ENCODE data around the gene CD53. TPM values are rescaled to one million over a fixed set of nuclear protein-coding genes. Genes with fewer than 3 reads are reported as not detected.

Gene CD53
- total and polyA plus RNA-seq, 9 of the 15 experiments (the other 6 are each of a cell fraction or from before 2014, with no cell fraction given), result 63.5 to 220 (median 131) TPM

DNA sequence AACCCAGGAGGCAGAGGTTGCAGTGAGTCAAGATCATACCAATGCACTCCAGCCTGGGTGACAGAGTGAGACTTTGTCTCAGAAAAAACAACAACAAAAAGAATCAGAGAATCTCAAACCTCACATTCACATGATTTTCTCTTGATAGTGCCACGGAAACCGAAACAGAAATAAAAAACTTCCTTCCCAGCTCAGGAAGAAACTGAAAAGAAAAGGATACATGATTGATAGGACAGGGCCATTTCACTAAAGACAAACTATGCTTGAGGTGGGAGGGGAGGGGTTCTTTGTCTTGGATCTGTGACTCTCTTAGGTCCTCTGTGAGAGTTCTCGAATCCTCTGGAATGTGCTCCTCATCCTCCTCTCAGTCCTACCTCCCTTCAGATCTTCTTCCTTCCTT, 19.8 kb upstream of the CD53 start (continued):
- no peak for TF ChIP-seq PCBP1 (IDR thresholded peaks at IDR 0.05; ENCODE audit: low read depth, low read length, poor library complexity, severe bottlenecking)
- TF ChIP-seq KDM1A (IDR thresholded peaks at IDR 0.05), result no peak
- TF ChIP-seq ZNF41 (CRISPR knock-in tag; conservative IDR thresholded peaks at IDR 0.05), result no peak
- TF ChIP-seq, protein P1, sequence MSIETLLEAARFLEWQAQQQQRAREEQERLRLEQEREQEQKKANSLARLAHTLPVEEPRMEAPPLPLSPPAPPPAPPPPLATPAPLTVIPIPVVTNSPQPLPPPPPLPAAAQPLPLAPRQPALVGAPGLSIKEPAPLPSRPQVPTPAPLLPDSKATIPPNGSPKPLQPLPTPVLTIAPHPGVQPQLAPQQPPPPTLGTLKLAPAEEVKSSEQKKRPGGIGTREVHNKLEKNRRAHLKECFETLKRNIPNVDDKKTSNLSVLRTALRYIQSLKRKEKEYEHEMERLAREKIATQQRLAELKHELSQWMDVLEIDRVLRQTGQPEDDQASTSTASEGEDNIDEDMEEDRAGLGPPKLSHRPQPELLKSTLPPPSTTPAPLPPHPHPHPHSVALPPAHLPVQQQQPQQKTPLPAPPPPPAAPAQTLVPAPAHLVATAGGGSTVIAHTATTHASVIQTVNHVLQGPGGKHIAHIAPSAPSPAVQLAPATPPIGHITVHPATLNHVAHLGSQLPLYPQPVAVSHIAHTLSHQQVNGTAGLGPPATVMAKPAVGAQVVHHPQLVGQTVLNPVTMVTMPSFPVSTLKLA (conservative IDR thresholded peaks at IDR 0.05), result no peak

DNA sequence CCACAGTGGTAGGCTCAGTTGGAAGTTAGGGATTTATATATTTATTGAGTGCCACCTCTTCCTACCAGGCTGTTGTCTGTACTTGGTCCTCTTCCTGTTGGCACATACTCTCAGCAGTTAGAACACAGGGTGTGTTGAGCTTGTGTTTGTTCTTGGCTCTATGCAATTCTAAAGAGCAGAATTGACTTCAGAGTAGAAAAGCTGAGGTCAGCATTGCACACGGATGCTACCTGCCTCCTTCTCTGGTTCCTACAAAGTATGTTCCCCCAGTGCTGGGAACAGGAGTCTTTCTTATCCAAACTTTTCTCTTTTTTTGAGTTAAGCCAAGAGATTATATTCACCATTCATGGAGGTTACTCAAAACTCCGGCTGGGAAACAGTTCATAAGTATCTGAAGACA, 16.5 kb upstream of the CD53 start:
- WGBS (ENCODE audit: insufficient coverage, low coverage, missing lambda C conversion rate), result 29% methylated on average over 2 of the region's 2 CpGs
- TF ChIP-seq ZNF707 (CRISPR knock-in tag; conservative IDR thresholded peaks at IDR 0.05), result no peak
- TF ChIP-seq MAFF (IDR thresholded peaks at IDR 0.05; ENCODE audit: low read length), result peak; percentile 63
- TF ChIP-seq ZSCAN29 (IDR thresholded peaks at IDR 0.05), result no peak
- no peak for TF ChIP-seq CHCHD3 (CRISPR knock-in tag; IDR thresholded peaks at IDR 0.05)
- TF ChIP-seq, protein P2, sequence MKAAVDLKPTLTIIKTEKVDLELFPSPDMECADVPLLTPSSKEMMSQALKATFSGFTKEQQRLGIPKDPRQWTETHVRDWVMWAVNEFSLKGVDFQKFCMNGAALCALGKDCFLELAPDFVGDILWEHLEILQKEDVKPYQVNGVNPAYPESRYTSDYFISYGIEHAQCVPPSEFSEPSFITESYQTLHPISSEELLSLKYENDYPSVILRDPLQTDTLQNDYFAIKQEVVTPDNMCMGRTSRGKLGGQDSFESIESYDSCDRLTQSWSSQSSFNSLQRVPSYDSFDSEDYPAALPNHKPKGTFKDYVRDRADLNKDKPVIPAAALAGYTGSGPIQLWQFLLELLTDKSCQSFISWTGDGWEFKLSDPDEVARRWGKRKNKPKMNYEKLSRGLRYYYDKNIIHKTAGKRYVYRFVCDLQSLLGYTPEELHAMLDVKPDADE (conservative IDR thresholded peaks at IDR 0.05; ENCODE audit: control insufficient read depth, low read depth, low read length), result no peak
- TF ChIP-seq ZNF507 (tag; conservative IDR thresholded peaks at IDR 0.05), result no peak
- no peak for TF ChIP-seq SMARCB1 (IDR thresholded peaks at IDR 0.05; ENCODE audit: insufficient read length, low read depth)
- TF ChIP-seq, protein P3, sequence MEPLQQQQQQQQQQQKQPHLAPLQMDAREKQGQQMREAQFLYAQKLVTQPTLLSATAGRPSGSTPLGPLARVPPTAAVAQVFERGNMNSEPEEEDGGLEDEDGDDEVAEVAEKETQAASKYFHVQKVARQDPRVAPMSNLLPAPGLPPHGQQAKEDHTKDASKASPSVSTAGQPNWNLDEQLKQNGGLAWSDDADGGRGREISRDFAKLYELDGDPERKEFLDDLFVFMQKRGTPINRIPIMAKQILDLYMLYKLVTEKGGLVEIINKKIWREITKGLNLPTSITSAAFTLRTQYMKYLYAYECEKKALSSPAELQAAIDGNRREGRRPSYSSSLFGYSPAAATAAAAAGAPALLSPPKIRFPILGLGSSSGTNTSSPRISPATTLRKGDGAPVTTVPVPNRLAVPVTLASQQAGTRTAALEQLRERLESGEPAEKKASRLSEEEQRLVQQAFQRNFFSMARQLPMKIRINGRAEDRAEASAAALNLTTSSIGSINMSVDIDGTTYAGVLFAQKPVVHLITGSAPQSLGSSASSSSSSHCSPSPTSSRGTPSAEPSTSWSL (CRISPR knock-in tag; IDR thresholded peaks at IDR 0.05; ENCODE audit: borderline replicate concordance), result no peak
- no peak for TF ChIP-seq PURB (CRISPR knock-in tag; IDR thresholded peaks at IDR 0.05; ENCODE audit: low read depth)
- TF ChIP-seq, protein P4, sequence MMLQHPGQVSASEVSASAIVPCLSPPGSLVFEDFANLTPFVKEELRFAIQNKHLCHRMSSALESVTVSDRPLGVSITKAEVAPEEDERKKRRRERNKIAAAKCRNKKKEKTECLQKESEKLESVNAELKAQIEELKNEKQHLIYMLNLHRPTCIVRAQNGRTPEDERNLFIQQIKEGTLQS (IDR thresholded peaks at IDR 0.05), result no peak
- TF ChIP-seq, protein P4 (CRISPR knock-in tag; conservative IDR thresholded peaks at IDR 0.05), result no peak
- TF ChIP-seq MAFK (IDR thresholded peaks at IDR 0.05; ENCODE audit: low read length), result peak; percentile 60
- peak; percentile 47; the same call in 1 of the 2 replicates for TF ChIP-seq ZNF316 (IDR thresholded peaks at IDR 0.05)
- no peak for TF ChIP-seq GABPB1 (CRISPR knock-in tag; IDR thresholded peaks at IDR 0.05)
- TF ChIP-seq PPARD (CRISPR knock-in tag; IDR thresholded peaks at IDR 0.05), result no peak

More for the DNA sequence above, 16.5 kb upstream of the CD53 start:
- DNase-seq (ENCODE audit: extremely low read depth in 1 of 4, low spot score in 3 of 4), result no peak
- H3K4me1 ChIP-seq (replicated peaks in 1 of 2; ENCODE audit: control insufficient read depth in 2 of 2, insufficient read depth in 2 of 2, low read length in 2 of 2), result peaks cover 2 to 14% of the 10 kb centered on the region in 2 experiments; a peak in 4 of 5 replicates
- CTCF ChIA-PET (ENCODE audit: low intra/inter-chr PET ratio), result no interaction called here
- no peak for FAIRE-seq
- H2AFZ ChIP-seq (ENCODE audit: low read depth, low read length), result no peak overlapping the region
- POLR2A ChIA-PET, result interaction anchor here (1.6 kb wide), 1 partner anchor 9 kb away, joined by 3 read pairs; no protein-coding TSS in a partner anchor
- H3K9ac ChIP-seq (ENCODE audit: insufficient read depth in 1 of 2, low read depth in 2 of 2, low read length in 2 of 2), result no peak overlapping the region
- no peaks in the 10 kb centered on the region for H3K9me3 ChIP-seq (replicated peaks; ENCODE audit: control insufficient read depth, insufficient read depth, low read depth, low read length)
- no peaks in the 10 kb centered on the region for H4K20me1 ChIP-seq (replicated peaks; ENCODE audit: control insufficient read depth, insufficient read depth, low read length)
- H3K36me3 ChIP-seq (ENCODE audit: control insufficient read depth, insufficient read depth, low read length), result no peaks in the 10 kb centered on the region
- H3K4me3 ChIP-seq, result no peak overlapping the region
- BruUV-seq (replicated peaks), result no TSS peak
- peaks cover 0 to 11% of the 10 kb centered on the region in 2 experiments; a peak in 4 of 5 replicates for H3K27me3 ChIP-seq (ENCODE audit: control insufficient read depth in 2 of 2, insufficient read depth in 2 of 2, low read length in 2 of 2)
- no peaks in the 10 kb centered on the region for H3K9me1 ChIP-seq (ENCODE audit: control insufficient read depth, insufficient read depth, low read length)
- no peak overlapping the region for H3K27ac ChIP-seq (ENCODE audit: extremely low read depth, low read depth, low read length)
- H3K79me2 ChIP-seq (ENCODE audit: control insufficient read depth, insufficient read depth, low read length), result no peaks in the 10 kb centered on the region
- no peak for ATAC-seq
- in situ Hi-C loops (cut with MboI) (no loop called here), intact Hi-C loops (cut with micrococcal nuclease) (no loop called here)
- H3K4me2 ChIP-seq (ENCODE audit: insufficient read depth, low read length), result no peak overlapping the region

All from K562 (cell line).